ENCODE data around the gene SSX2IP.
A peak's percentile ranks its signal among the peaks of the same experiment; 100 is the strongest.

The SSX2IP gene

GRCh38 chr1:84674021-84674420 lies 16.2 kb downstream of the SSX2IP start:
- no peak for DNase-seq

- DNase-seq = peak; percentile 44
Measured at GRCh38 chr1:84672080-84672854, 18.0 kb downstream of the SSX2IP start.

- no peak for DNase-seq
Measured at GRCh38 chr1:84669831-84670230, 20.4 kb downstream of the SSX2IP start.

GRCh38 chr1:84668185-84668584 lies 22.1 kb downstream of the SSX2IP start:
- peak; percentile 46 for DNase-seq

- DNase-seq = no peak
Measured at GRCh38 chr1:84665703-84666317, 24.5 kb downstream of the SSX2IP start.

- peak; percentile 11 for DNase-seq
Measured at GRCh38 chr1:84653130-84653677, 37.1 kb downstream of the SSX2IP start.

GRCh38 chr1:84644472-84644871 lies 45.8 kb downstream of the SSX2IP start:
- no peak for DNase-seq

GRCh38 chr1:84643183-84643582 lies 47.1 kb downstream of the SSX2IP start:
- DNase-seq = no peak

GRCh38 chr1:84642774-84643173 lies 47.5 kb downstream of the SSX2IP start:
- peak; percentile 24 for DNase-seq

- peak; percentile 7 for DNase-seq
Measured at GRCh38 chr1:84639731-84640130, 50.5 kb downstream of the SSX2IP start.

GRCh38 chr1:84635429-84635828 lies 54.8 kb downstream of the SSX2IP start:
- DNase-seq = no peak

- no peak for DNase-seq
Measured at GRCh38 chr1:84634536-84635205, 55.6 kb downstream of the SSX2IP start.

- DNase-seq = peak; percentile 61
Measured at GRCh38 chr1:84632673-84633434, 57.4 kb downstream of the SSX2IP start.

GRCh38 chr1:84632137-84632536 lies 58.1 kb downstream of the SSX2IP start:
- no peak for DNase-seq

- DNase-seq = no peak
Measured at GRCh38 chr1:84624876-84625275, 65.4 kb downstream of the SSX2IP start.

GRCh38 chr1:84621553-84621952 lies 68.7 kb downstream of the SSX2IP start:
- no peak for DNase-seq

- DNase-seq = peak; percentile 96
Measured at GRCh38 chr1:84620720-84621313, 69.4 kb downstream of the SSX2IP start.

- DNase-seq = peak; percentile 75
Measured at GRCh38 chr1:84619383-84620102, 70.7 kb downstream of the SSX2IP start.

GRCh38 chr1:84617349-84617748 lies 72.9 kb downstream of the SSX2IP start:
- no peak for DNase-seq

GRCh38 chr1:84615790-84616189 lies 74.5 kb downstream of the SSX2IP start:
- no peak for DNase-seq

GRCh38 chr1:84613887-84614286 lies 76.4 kb downstream of the SSX2IP start:
- DNase-seq = no peak

- DNase-seq = no peak
Measured at GRCh38 chr1:84613026-84613425, 77.2 kb downstream of the SSX2IP start.

Data from OCI-M1 (cell line).